ENCODE data around the gene LAGE3. TPM values are rescaled to one million over a fixed set of nuclear protein-coding genes. Genes with fewer than 3 reads are reported as not detected.

The LAGE3 gene
- total RNA-seq, 1 donor from 2014 or later = 8.8 TPM

- no peak overlapping the region for H3K27ac Mint-ChIP-seq (ENCODE audit: unreplicated experiment)
- H3K9me3 Mint-ChIP-seq (ENCODE audit: unreplicated experiment) = no peaks in the 10 kb centered on the region
- peaks cover 6% of the 10 kb centered on the region for H3K4me1 Mint-ChIP-seq (ENCODE audit: low read depth, unreplicated experiment)
- H3K36me3 Mint-ChIP-seq (ENCODE audit: unreplicated experiment) = peaks cover 9% of the 10 kb centered on the region
- no peak overlapping the region for H3K4me3 Mint-ChIP-seq (ENCODE audit: unreplicated experiment)
- no peak for DNase-seq
- H3K27me3 Mint-ChIP-seq (ENCODE audit: unreplicated experiment) = peaks cover under 1% of the 10 kb centered on the region
- no peak for TF ChIP-seq CTCF (IDR thresholded peaks at IDR 0.05; ENCODE audit: partially characterized antibody, unreplicated experiment)
Measured at GRCh38 chrX:154513716-154514115, 34.6 kb upstream of the LAGE3 start.

- H3K36me3 Mint-ChIP-seq (ENCODE audit: unreplicated experiment) = peaks cover 9% of the 10 kb centered on the region
- DNase-seq = no peak
- H3K4me1 Mint-ChIP-seq (ENCODE audit: low read depth, unreplicated experiment) = peaks cover 3% of the 10 kb centered on the region
- no peak overlapping the region for H3K4me3 Mint-ChIP-seq (ENCODE audit: unreplicated experiment)
- no peak overlapping the region for H3K27ac Mint-ChIP-seq (ENCODE audit: unreplicated experiment)
- H3K9me3 Mint-ChIP-seq (ENCODE audit: unreplicated experiment) = no peaks in the 10 kb centered on the region
- no peak for TF ChIP-seq CTCF (IDR thresholded peaks at IDR 0.05; ENCODE audit: partially characterized antibody, unreplicated experiment)
- H3K27me3 Mint-ChIP-seq (ENCODE audit: unreplicated experiment) = peaks cover 3% of the 10 kb centered on the region
Measured at GRCh38 chrX:154512879-154513553, 33.9 kb upstream of the LAGE3 start.

GRCh38 chrX:154511761-154512160, 32.7 kb upstream of the LAGE3 start:
- Mint-ChIP-seq H3K4me1 (ENCODE audit: low read depth, unreplicated experiment) (no peaks in the 10 kb centered on the region), H3K27me3 (ENCODE audit: unreplicated experiment) (peaks cover 3% of the 10 kb centered on the region), H3K9me3 (ENCODE audit: unreplicated experiment) (no peaks in the 10 kb centered on the region), H3K36me3 (ENCODE audit: unreplicated experiment) (peaks cover 9% of the 10 kb centered on the region), H3K27ac (ENCODE audit: unreplicated experiment) (no peak overlapping the region), H3K4me3 (ENCODE audit: unreplicated experiment) (no peak overlapping the region)
- no peak for TF ChIP-seq CTCF (IDR thresholded peaks at IDR 0.05; ENCODE audit: partially characterized antibody, unreplicated experiment)
- DNase-seq = no peak

GRCh38 chrX:154509455-154509854, 30.4 kb upstream of the LAGE3 start:
- H3K9me3 Mint-ChIP-seq (ENCODE audit: unreplicated experiment) = no peaks in the 10 kb centered on the region
- H3K27ac Mint-ChIP-seq (ENCODE audit: unreplicated experiment) = no peak overlapping the region
- H3K27me3 Mint-ChIP-seq (ENCODE audit: unreplicated experiment) = peaks cover 3% of the 10 kb centered on the region
- no peak overlapping the region for H3K4me3 Mint-ChIP-seq (ENCODE audit: unreplicated experiment)
- H3K4me1 Mint-ChIP-seq (ENCODE audit: low read depth, unreplicated experiment) = no peaks in the 10 kb centered on the region
- no peak for TF ChIP-seq CTCF (IDR thresholded peaks at IDR 0.05; ENCODE audit: partially characterized antibody, unreplicated experiment)
- H3K36me3 Mint-ChIP-seq (ENCODE audit: unreplicated experiment) = peaks cover 9% of the 10 kb centered on the region
- DNase-seq = no peak

- no peaks in the 10 kb centered on the region for H3K9me3 Mint-ChIP-seq (ENCODE audit: unreplicated experiment)
- H3K4me1 Mint-ChIP-seq (ENCODE audit: low read depth, unreplicated experiment) = no peaks in the 10 kb centered on the region
- H3K27ac Mint-ChIP-seq (ENCODE audit: unreplicated experiment) = no peak overlapping the region
- TF ChIP-seq CTCF (IDR thresholded peaks at IDR 0.05; ENCODE audit: partially characterized antibody, unreplicated experiment) = no peak
- H3K4me3 Mint-ChIP-seq (ENCODE audit: unreplicated experiment) = no peak overlapping the region
- DNase-seq = no peak
- H3K36me3 Mint-ChIP-seq (ENCODE audit: unreplicated experiment) = peaks cover 9% of the 10 kb centered on the region
- H3K27me3 Mint-ChIP-seq (ENCODE audit: unreplicated experiment) = peaks cover 3% of the 10 kb centered on the region
Measured at GRCh38 chrX:154508384-154508745, 29.3 kb upstream of the LAGE3 start.

Measured in glutamatergic neuron (in vitro differentiated cells).